HFF-Myc (cell line): ENCODE results near the gene ITSN1.

Experiments
- DNase-seq: peaks from one replicate; pipeline ENCODE4 v3.0.0-alpha.2; 2011; ENCODE audit warnings: low read depth; ENCODE audit errors: extremely low read depth
- H3K4me3 ChIP-seq: replicated peaks from 2 replicates; pipeline ENCODE4 v1.5.1; 2011; ENCODE audit warnings: low read depth, mild to moderate bottlenecking, control low read depth, low read length
- CTCF ChIP-seq: IDR thresholded peaks from 2 replicates; pipeline ENCODE4 v1.5.1; 2012; ENCODE audit warnings: mild to moderate bottlenecking, low read depth, low read length, control low read depth; ENCODE audit errors: missing control alignments

The ITSN1 gene

GRCh38 chr21:33811167-33812010 lies 169.1 kb downstream of the ITSN1 start:
- no peak overlapping the region for H3K4me3 ChIP-seq
- no peak for TF ChIP-seq CTCF
- DNase-seq: no peak

GRCh38 chr21:33813832-33814365 lies 171.6 kb downstream of the ITSN1 start:
- TF ChIP-seq CTCF: no peak
- no peak for DNase-seq
- no peak overlapping the region for H3K4me3 ChIP-seq

GRCh38 chr21:33815143-33815707 lies 172.9 kb downstream of the ITSN1 start:
- DNase-seq: no peak
- no peak for TF ChIP-seq CTCF
- no peak overlapping the region for H3K4me3 ChIP-seq

GRCh38 chr21:33816174-33816573 lies 173.9 kb downstream of the ITSN1 start:
- no peak overlapping the region for H3K4me3 ChIP-seq
- no peak for TF ChIP-seq CTCF
- DNase-seq: no peak

GRCh38 chr21:33817138-33817537 lies 174.8 kb downstream of the ITSN1 start:
- no peak for TF ChIP-seq CTCF
- DNase-seq: no peak

GRCh38 chr21:33817663-33818451 lies 175.6 kb downstream of the ITSN1 start:
- TF ChIP-seq CTCF: no peak
- no peak for DNase-seq
- H3K4me3 ChIP-seq: no peak overlapping the region

More at GRCh38 chr21:33817138-33817537, 174.8 kb downstream of the ITSN1 start:
- H3K4me3 ChIP-seq: no peak overlapping the region
